Thyroid gland (tissue), 4 donors: ENCODE measurements around the gene SNRPB2.

Experiments
- CTCF ChIP-seq, 6 experiments: fragments of 200-600 bp in 3 of 6; fragments of 450-650 bp in 3 of 6; sonication (generic) in 3 of 6; IDR thresholded peaks; one replicate each; pipeline ENCODE4 v1.5.1; 2016 to 2019; ENCODE audit warnings: antibody characterized with exemption in 6 of 6, mild to moderate bottlenecking in 2 of 6, inconsistent platforms in 1 of 6, moderate library complexity in 1 of 6
- POLR2A ChIP-seq, 2 donors: fragments of 450-650 bp; IDR thresholded peaks; one replicate each; pipeline ENCODE4 v1.6.1; 2017; ENCODE audit warnings: antibody characterized with exemption in 2 of 2, mild to moderate bottlenecking in 2 of 2, moderate library complexity in 1 of 2

GRCh38 chr20:16710781-16711180 lies 19.0 kb upstream of the SNRPB2 start:
- TF ChIP-seq CTCF (IDR thresholded peaks at IDR 0.05) (no peak), POLR2A (IDR thresholded peaks at IDR 0.05) (no peak)
